IMR-90 (cell line): ENCODE results near the gene PRSS21. TPM values are rescaled to one million over a fixed set of nuclear protein-coding genes. Genes with fewer than 3 reads are reported as not detected.

Experiments
- ATAC-seq: fragments of 200-7000 bp; cut with Tn5 transposase; 2 replicates; pipeline ENCODE4 v1.9.1; 2020; ENCODE audit warnings: low read depth, mild to moderate bottlenecking, moderate library complexity
- BruUV-seq: library from RNA; stranded (reverse); fragments of 400-500 nt; replicated peaks from 2 replicates; lab custom pipeline; 2021; lab: Mats Ljungman, UMichigan
- CTCF ChIA-PET: fragments of 300-600 bp; formaldehyde crosslinking; extraction: SDS; loops from one replicate; lab custom pipeline; 2021; ENCODE audit warnings: antibody characterized with exemption; lab: Yijun Ruan, JAX
- POLR2A ChIA-PET: fragments of 300-600 bp; sonication (Branson Sonifier 250); formaldehyde crosslinking; loops from one replicate; lab custom pipeline; 2022; ENCODE audit warnings: antibody characterized with exemption; ENCODE audit not compliant: unreplicated experiment; lab: Charles Lee
- DNase-seq: peaks from one replicate; pipeline ENCODE4 v3.0.0; 2013
- H2AFZ ChIP-seq: replicated peaks from 2 replicates; pipeline ENCODE3; 2013; ENCODE audit warnings: low read length, mild to moderate bottlenecking; ENCODE audit not compliant: poor library complexity
- H2AK5ac ChIP-seq: 2 replicates; pipeline ENCODE4 v1.6.1; 2013; ENCODE audit warnings: low read depth, low read length, inconsistent platforms
- H2AK9ac ChIP-seq: replicated peaks from 2 replicates; pipeline ENCODE3; 2013; ENCODE audit warnings: mild to moderate bottlenecking, low read depth, low read length, moderate library complexity; ENCODE audit not compliant: poor library complexity
- H2BK120ac ChIP-seq: 2 replicates; pipeline ENCODE4 v1.6.1; 2013; ENCODE audit warnings: low read depth, low read length, inconsistent platforms
- H2BK15ac ChIP-seq: 3 replicates; pipeline ENCODE4 v1.6.1; 2013; ENCODE audit warnings: low read depth, low read length, inconsistent platforms
- H2BK20ac ChIP-seq: 2 replicates; pipeline ENCODE4 v1.6.1; 2013; ENCODE audit warnings: low read depth, mild to moderate bottlenecking, inconsistent platforms, low read length, moderate library complexity
- H2BK5ac ChIP-seq: 2 replicates; pipeline ENCODE4 v1.6.1; 2013; ENCODE audit warnings: mild to moderate bottlenecking, low read depth, low read length, inconsistent platforms; ENCODE audit not compliant: poor library complexity, severe bottlenecking
- H3K14ac ChIP-seq: replicated peaks from 2 replicates; pipeline ENCODE4 v1.6.1; 2013; ENCODE audit warnings: low read depth, low read length, inconsistent platforms
- H3K18ac ChIP-seq: 2 replicates; pipeline ENCODE4 v1.6.1; 2013; ENCODE audit warnings: low read depth, low read length, control low read depth
- H3K23ac ChIP-seq: 2 replicates; pipeline ENCODE4 v1.6.1; 2013; ENCODE audit warnings: low read depth, low read length, inconsistent platforms
- H3K27ac ChIP-seq: 2 replicates; pipeline ENCODE4 v1.5.1; 2013; ENCODE audit warnings: mild to moderate bottlenecking, control low read depth, low read length; ENCODE audit not compliant: insufficient read depth
- H3K27me3 ChIP-seq: 2 replicates; pipeline ENCODE4 v1.6.1; 2013; ENCODE audit warnings: low read length; ENCODE audit not compliant: control insufficient read depth, insufficient read depth
- H3K36me3 ChIP-seq: 2 replicates; pipeline ENCODE4 v1.6.1; 2013; ENCODE audit warnings: low read length, mixed read lengths; ENCODE audit not compliant: control insufficient read depth, insufficient read depth
- H3K4ac ChIP-seq: 2 replicates; pipeline ENCODE4 v1.6.1; 2013; ENCODE audit warnings: low read depth, low read length, inconsistent platforms
- H3K4me1 ChIP-seq: 2 replicates; pipeline ENCODE4 v1.6.1; 2013; ENCODE audit warnings: low read length, mixed read lengths; ENCODE audit not compliant: control insufficient read depth, insufficient read depth
- H3K4me2 ChIP-seq: 2 replicates; pipeline ENCODE4 v1.6.1; 2013; ENCODE audit warnings: low read depth, mild to moderate bottlenecking, control low read depth, low read length, moderate library complexity
- H3K4me3 ChIP-seq: 2 replicates; pipeline ENCODE4 v1.5.1; 2013; ENCODE audit warnings: low read depth, mild to moderate bottlenecking, control low read depth, low read length, moderate library complexity; ENCODE audit not compliant: insufficient read depth
- H3K56ac ChIP-seq: 2 replicates; pipeline ENCODE4 v1.6.1; 2013; ENCODE audit warnings: low read length, inconsistent platforms; ENCODE audit not compliant: insufficient read depth; ENCODE audit errors: extremely low read depth
- H3K79me1 ChIP-seq, 2 experiments: 2 replicates each; pipeline ENCODE4 v1.6.1; 2013; ENCODE audit warnings: low read length in 2 of 2, inconsistent platforms in 1 of 2, low read depth in 1 of 2
- H3K9ac ChIP-seq: 2 replicates; pipeline ENCODE4 v1.6.1; 2013; ENCODE audit warnings: low read depth, low read length, control low read depth
- H3K9me1 ChIP-seq: 2 replicates; pipeline ENCODE4 v1.6.1; 2013; ENCODE audit warnings: low read length, inconsistent platforms; ENCODE audit not compliant: insufficient read depth
- H3K9me3 ChIP-seq: 2 replicates; pipeline ENCODE4 v1.6.1; 2013; ENCODE audit warnings: low read length; ENCODE audit not compliant: control insufficient read depth, insufficient read depth
- H4K20me1 ChIP-seq: 2 replicates; pipeline ENCODE4 v1.6.1; 2013; ENCODE audit warnings: low read length, inconsistent platforms; ENCODE audit not compliant: insufficient read depth
- H4K5ac ChIP-seq: 2 replicates; pipeline ENCODE4 v1.6.1; 2013; ENCODE audit warnings: mild to moderate bottlenecking, low read depth, low read length, control low read depth
- H4K8ac ChIP-seq, 2 experiments: 2 replicates each; pipeline ENCODE4 v1.6.1; 2013; ENCODE audit warnings: low read depth in 2 of 2, low read length in 2 of 2, control low read depth in 1 of 2, inconsistent platforms in 1 of 2
- H4K91ac ChIP-seq: 2 replicates; pipeline ENCODE4 v1.6.1; 2013; ENCODE audit warnings: low read depth, low read length, inconsistent platforms; ENCODE audit not compliant: insufficient read depth
- BHLHE40 ChIP-seq: fragments of 150-350 bp; IDR thresholded peaks from 2 replicates; pipeline ENCODE4 v1.6.1; 2016; ENCODE audit warnings: mild to moderate bottlenecking, low read depth, low read length
- CEBPB ChIP-seq: IDR thresholded peaks from 2 replicates; pipeline ENCODE4 v1.6.1; 2012; ENCODE audit warnings: low read depth, low read length, improper control_type of control experiment
- CHD1 ChIP-seq: IDR thresholded peaks from 2 replicates; pipeline ENCODE4 v1.6.1; 2012; ENCODE audit warnings: low read depth, low read length, improper control_type of control experiment
- ELK1 ChIP-seq: fragments of 150-350 bp; IDR thresholded peaks from 2 replicates; pipeline ENCODE4 v1.6.1; 2016; ENCODE audit warnings: low read depth, mild to moderate bottlenecking, low read length, moderate library complexity, borderline replicate concordance
- FOS ChIP-seq: fragments of 150-350 bp; IDR thresholded peaks from 2 replicates; pipeline ENCODE4 v1.6.1; 2016; ENCODE audit warnings: low read depth, low read length
- POLR2A ChIP-seq: IDR thresholded peaks from 2 replicates; pipeline ENCODE4 v1.6.1; 2012; ENCODE audit warnings: mild to moderate bottlenecking, low read depth, low read length
- RAD21 ChIP-seq: IDR thresholded peaks from 2 replicates; pipeline ENCODE4 v1.6.1; 2012; ENCODE audit warnings: low read length, improper control_type of control experiment
- USF2 ChIP-seq: fragments of 150-350 bp; IDR thresholded peaks from 2 replicates; pipeline ENCODE4 v1.6.1; 2017; ENCODE audit warnings: mild to moderate bottlenecking, antibody characterized with exemption, low read length, low read depth
- WGBS, 2 experiments: methylation state at CpG; one replicate each; pipeline versions ENCODE4 v1.1.5 to v1.1.7; 2013; ENCODE audit warnings: missing lambda C conversion rate in 2 of 2; ENCODE audit not compliant: insufficient read length in 1 of 2; ENCODE audit errors: extremely low coverage in 2 of 2; 5-methylcytosine and 5-hydroxymethylcytosine counted together
- dilution Hi-C: fragments of 300-500 bp; cut with HindIII; formaldehyde crosslinking; loops from one replicate; pipeline ENCODE4 v1.14.3; 2018; ENCODE audit warnings: low sequenced_read_pairs; ENCODE audit not compliant: unreplicated experiment
- in situ Hi-C: fragments of 300-500 bp; cut with MboI; formaldehyde crosslinking; loops from 3 replicates; pipeline ENCODE4 v1.14.3; 2019; ENCODE audit warnings: low sequenced_read_pairs, inconsistent platforms, mixed read lengths
- intact Hi-C: fragments of 100-400 bp; cut with micrococcal nuclease; formaldehyde crosslinking; loops from 2 replicates; pipeline ENCODE4 v1.10.0; 2022
- polyA plus RNA-seq, 3 experiments: library from polyadenylated mRNA; depleted of rRNA; stranded (reverse); fragments of >200 nt; gene quantifications; 2 replicates each; pipeline ENCODE4 v1.2.3, GENCODE V29; 2012; ENCODE audit warnings: low replicate concordance in 1 of 3
- total RNA-seq: library from RNA; depleted of rRNA; stranded (reverse); fragments of >200 nt; gene quantifications from 2 replicates; pipeline ENCODE4 v1.2.3, GENCODE V29; 2012

Gene PRSS21
- total and polyA plus RNA-seq, 2 of the 4 experiments (the other 2 are of a cell fraction): 0.21 TPM; not detected in 1

- ChIA-PET POLR2A (no interaction called here), CTCF (no interaction called here)
- peaks cover 22% of the 10 kb centered on the region for H3K9me3 ChIP-seq
- H3K56ac ChIP-seq: no peak overlapping the region
- no peaks in the 10 kb centered on the region for H3K36me3 ChIP-seq
- peaks cover 45% of the 10 kb centered on the region for H3K27me3 ChIP-seq
- no peak overlapping the region for H3K4ac ChIP-seq
- H4K20me1 ChIP-seq: no peaks in the 10 kb centered on the region
- H4K91ac ChIP-seq: no peak overlapping the region
- no peak overlapping the region for H3K9ac ChIP-seq
- no peak overlapping the region for H4K8ac ChIP-seq
- H2AK5ac ChIP-seq: no peak overlapping the region
- in situ Hi-C loops: no loop called here
- intact Hi-C loops: no loop called here
- no peak overlapping the region for H3K14ac ChIP-seq
- no peak overlapping the region for H3K4me2 ChIP-seq
- DNase-seq: no peak
- no peaks in the 10 kb centered on the region for H3K79me1 ChIP-seq
- no peak overlapping the region for H2BK15ac ChIP-seq
- no peak overlapping the region for H2AK9ac ChIP-seq
- H3K4me1 ChIP-seq: no peaks in the 10 kb centered on the region
- ATAC-seq: no peak
- no peaks in the 10 kb centered on the region for H3K9me1 ChIP-seq
- no peak overlapping the region for H3K4me3 ChIP-seq
- no TSS peak for BruUV-seq
- TF ChIP-seq ELK1: no peak
- TF ChIP-seq RAD21: no peak
- no peak for TF ChIP-seq CHD1
- no peak for TF ChIP-seq POLR2A
- no peak for TF ChIP-seq FOS
- no peak for TF ChIP-seq CEBPB
- TF ChIP-seq USF2: no peak
- no peak for TF ChIP-seq BHLHE40
- no peak overlapping the region for H3K23ac ChIP-seq
- no peak overlapping the region for H2BK120ac ChIP-seq
- no CpG with 5 or more reads among the region's 5 CpGs for WGBS, 2 experiments
- H4K5ac ChIP-seq: no peak overlapping the region
- no peak overlapping the region for H2AFZ ChIP-seq
- no peak overlapping the region for H2BK5ac ChIP-seq
- dilution Hi-C loops: no loop called here
- no peak overlapping the region for H3K18ac ChIP-seq
- no peak overlapping the region for H3K27ac ChIP-seq
- no peak overlapping the region for H2BK20ac ChIP-seq
These were observed 10.8 kb upstream of the PRSS21 start for GRCh38 chr16:2806286-2806685.
